ENCODE data around the gene AMH.

DNA sequence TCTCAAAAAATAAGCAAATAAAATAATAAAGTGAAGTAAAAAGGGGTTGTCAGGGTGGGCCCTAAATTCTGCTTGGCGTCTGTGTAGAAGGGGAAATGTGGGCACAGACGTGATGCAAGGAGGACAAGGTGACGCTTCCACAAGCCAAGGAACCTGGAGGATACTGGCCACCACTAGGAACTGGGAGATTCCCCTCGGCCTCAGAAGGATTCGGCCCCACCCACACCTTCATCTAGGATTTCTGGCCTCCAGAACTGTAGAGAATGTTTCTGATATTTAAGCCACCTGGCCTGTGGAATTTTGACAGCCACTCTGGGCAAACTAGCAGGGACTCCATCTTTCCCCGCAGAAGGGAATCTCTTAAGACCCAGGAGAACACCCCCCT is 14.1 kb upstream of the AMH start:
- TF ChIP-seq, protein P1, sequence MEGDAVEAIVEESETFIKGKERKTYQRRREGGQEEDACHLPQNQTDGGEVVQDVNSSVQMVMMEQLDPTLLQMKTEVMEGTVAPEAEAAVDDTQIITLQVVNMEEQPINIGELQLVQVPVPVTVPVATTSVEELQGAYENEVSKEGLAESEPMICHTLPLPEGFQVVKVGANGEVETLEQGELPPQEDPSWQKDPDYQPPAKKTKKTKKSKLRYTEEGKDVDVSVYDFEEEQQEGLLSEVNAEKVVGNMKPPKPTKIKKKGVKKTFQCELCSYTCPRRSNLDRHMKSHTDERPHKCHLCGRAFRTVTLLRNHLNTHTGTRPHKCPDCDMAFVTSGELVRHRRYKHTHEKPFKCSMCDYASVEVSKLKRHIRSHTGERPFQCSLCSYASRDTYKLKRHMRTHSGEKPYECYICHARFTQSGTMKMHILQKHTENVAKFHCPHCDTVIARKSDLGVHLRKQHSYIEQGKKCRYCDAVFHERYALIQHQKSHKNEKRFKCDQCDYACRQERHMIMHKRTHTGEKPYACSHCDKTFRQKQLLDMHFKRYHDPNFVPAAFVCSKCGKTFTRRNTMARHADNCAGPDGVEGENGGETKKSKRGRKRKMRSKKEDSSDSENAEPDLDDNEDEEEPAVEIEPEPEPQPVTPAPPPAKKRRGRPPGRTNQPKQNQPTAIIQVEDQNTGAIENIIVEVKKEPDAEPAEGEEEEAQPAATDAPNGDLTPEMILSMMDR (optimal IDR thresholded peaks at IDR 0.05 in 1 of 3, IDR thresholded peaks at IDR 0.05 in 1 of 3, conservative IDR thresholded peaks at IDR 0.05 in 1 of 3; ENCODE audit: extremely low read depth in 1 of 3, insufficient read depth in 2 of 3, low read length in 3 of 3), result no peak
- TF ChIP-seq EZH2 (IDR thresholded peaks at IDR 0.05; ENCODE audit: low read length), result no peak

Data from keratinocyte (primary cell).